H9 (cell line): ENCODE results near the gene STARD8. TPM values are rescaled to one million over a fixed set of nuclear protein-coding genes. Genes with fewer than 3 reads are reported as not detected.

ENCODE experiments used
- DNase-seq: peaks from one replicate; pipeline ENCODE4 v3.0.0-alpha.2; 2017
- H2AFZ ChIP-seq: one replicate; pipeline ENCODE4 v1.6.1; 2013; ENCODE audit warnings: mild to moderate bottlenecking, low read length, control low read depth, moderate library complexity
- H2AK5ac ChIP-seq: 2 replicates; pipeline ENCODE4 v1.6.1; 2013; ENCODE audit warnings: low read length, control low read depth, mixed read lengths; ENCODE audit not compliant: insufficient read length
- H2BK120ac ChIP-seq: one replicate; pipeline ENCODE4 v1.6.1; 2013; ENCODE audit warnings: low read depth, mild to moderate bottlenecking, low read length, control low read depth, inconsistent platforms; ENCODE audit not compliant: poor library complexity, severe bottlenecking
- H2BK12ac ChIP-seq: 2 replicates; pipeline ENCODE4 v1.6.1; 2013; ENCODE audit warnings: low read length, control low read depth, mixed read lengths, low read depth; ENCODE audit not compliant: insufficient read length
- H2BK15ac ChIP-seq: 2 replicates; pipeline ENCODE4 v1.6.1; 2013; ENCODE audit warnings: low read depth, low read length, control low read depth
- H2BK20ac ChIP-seq: one replicate; pipeline ENCODE4 v1.6.1; 2013; ENCODE audit warnings: low read depth, mild to moderate bottlenecking, low read length, control low read depth, inconsistent platforms; ENCODE audit not compliant: poor library complexity, severe bottlenecking
- H2BK5ac ChIP-seq: 2 replicates; pipeline ENCODE4 v1.6.1; 2013; ENCODE audit warnings: low read length, control low read depth, mixed read lengths; ENCODE audit not compliant: insufficient read length
- H3K14ac ChIP-seq: 2 replicates; pipeline ENCODE4 v1.6.1; 2013; ENCODE audit warnings: low read length, control low read depth; ENCODE audit not compliant: insufficient read depth
- H3K18ac ChIP-seq: 2 replicates; pipeline ENCODE4 v1.6.1; 2013; ENCODE audit warnings: low read depth, mild to moderate bottlenecking, mixed read lengths, low read length, control low read depth; ENCODE audit not compliant: insufficient read length
- H3K23ac ChIP-seq: 2 replicates; pipeline ENCODE4 v1.6.1; 2013; ENCODE audit warnings: low read length, control low read depth, mixed read lengths, low read depth; ENCODE audit not compliant: insufficient read length
- H3K23me2 ChIP-seq: 2 replicates; pipeline ENCODE4 v1.6.1; 2013; ENCODE audit warnings: low read depth, mild to moderate bottlenecking, mixed read lengths, low read length, control low read depth; ENCODE audit not compliant: insufficient read length, poor library complexity, severe bottlenecking
- H3K27ac ChIP-seq: 2 replicates; pipeline ENCODE4 v1.5.1; 2013; ENCODE audit warnings: low read length, control low read depth, mixed read lengths, low read depth; ENCODE audit not compliant: insufficient read length
- H3K27me3 ChIP-seq: 2 replicates; pipeline ENCODE4 v1.6.1; 2013; ENCODE audit warnings: low read length, control low read depth, inconsistent platforms; ENCODE audit not compliant: insufficient read depth
- H3K4ac ChIP-seq: 2 replicates; pipeline ENCODE4 v1.6.1; 2013; ENCODE audit warnings: low read depth, mild to moderate bottlenecking, control low read depth, inconsistent platforms, low read length, moderate library complexity
- H3K4me1 ChIP-seq: 2 replicates; pipeline ENCODE4 v1.6.1; 2013; ENCODE audit warnings: low read length, control low read depth, inconsistent platforms; ENCODE audit not compliant: insufficient read depth
- H3K4me2 ChIP-seq: 2 replicates; pipeline ENCODE4 v1.6.1; 2013; ENCODE audit warnings: low read length, control low read depth, mixed read lengths; ENCODE audit not compliant: insufficient read length, insufficient read depth
- H3K56ac ChIP-seq: 2 replicates; pipeline ENCODE4 v1.6.1; 2013; ENCODE audit warnings: low read depth, mild to moderate bottlenecking, mixed read lengths, low read length, control low read depth; ENCODE audit not compliant: insufficient read length
- H3K79me1 ChIP-seq: 2 replicates; pipeline ENCODE4 v1.6.1; 2013; ENCODE audit warnings: low read depth, mild to moderate bottlenecking, moderate library complexity, low read length, control low read depth, inconsistent platforms; ENCODE audit not compliant: insufficient read depth, poor library complexity, severe bottlenecking
- H3K79me2 ChIP-seq: 2 replicates; pipeline ENCODE4 v1.6.1; 2013; ENCODE audit warnings: low read length, control low read depth, inconsistent platforms; ENCODE audit not compliant: insufficient read depth
- H3K9ac ChIP-seq: 2 replicates; pipeline ENCODE4 v1.6.1; 2013; ENCODE audit warnings: low read length, control low read depth, mixed read lengths; ENCODE audit not compliant: insufficient read length; ENCODE audit errors: extremely low read depth
- H3K9me3 ChIP-seq: one replicate; pipeline ENCODE4 v1.6.1; 2013; ENCODE audit warnings: low read depth, low read length, inconsistent platforms; ENCODE audit not compliant: control insufficient read depth
- H3T11ph ChIP-seq: one replicate; pipeline ENCODE4 v1.6.1; 2013; ENCODE audit warnings: mild to moderate bottlenecking, low read length, control low read depth, inconsistent platforms
- H4K20me1 ChIP-seq: one replicate; pipeline ENCODE4 v1.6.1; 2013; ENCODE audit not compliant: control insufficient read depth, insufficient read length, insufficient read depth
- H4K5ac ChIP-seq: 2 replicates; pipeline ENCODE4 v1.6.1; 2013; ENCODE audit warnings: low read depth, mild to moderate bottlenecking, mixed read lengths, low read length, control low read depth; ENCODE audit not compliant: insufficient read length
- H4K8ac ChIP-seq: replicated peaks from 2 replicates; pipeline ENCODE4 v1.6.1; 2013; ENCODE audit warnings: low read length, control low read depth, mixed read lengths, low read depth; ENCODE audit not compliant: insufficient read length
- H4K91ac ChIP-seq: 2 replicates; pipeline ENCODE4 v1.6.1; 2013; ENCODE audit warnings: low read depth, mild to moderate bottlenecking, moderate library complexity, mixed read lengths, low read length, control low read depth; ENCODE audit not compliant: insufficient read length
- H3K27ac Mint-ChIP-seq, 3 experiments: 2 replicates in 2 of 3; 3 replicates in 1 of 3; pipeline ENCODE4 v1.8.0; 2020 to 2021; ENCODE audit warnings: mixed read lengths in 3 of 3, mild to moderate bottlenecking in 1 of 3, moderate library complexity in 1 of 3
- H3K27me3 Mint-ChIP-seq: 2 replicates; pipeline ENCODE4 v1.8.0; 2021; ENCODE audit warnings: low read depth, mild to moderate bottlenecking, moderate library complexity, mixed read lengths
- H3K36me3 Mint-ChIP-seq, 3 experiments: 2 replicates in 2 of 3; 3 replicates in 1 of 3; pipeline ENCODE4 v1.8.0; 2020 to 2021; ENCODE audit warnings: low read depth in 3 of 3, mixed read lengths in 3 of 3; ENCODE audit not compliant: insufficient read depth in 1 of 3
- H3K4me1 Mint-ChIP-seq, 2 experiments: 2 replicates each; pipeline ENCODE4 v1.8.0; 2020; ENCODE audit warnings: mixed read lengths in 2 of 2
- H3K4me3 Mint-ChIP-seq, 2 experiments: 2 replicates in 1 of 2; 3 replicates in 1 of 2; pipeline ENCODE4 v1.8.0; 2020 to 2021; ENCODE audit warnings: mild to moderate bottlenecking in 2 of 2, mixed read lengths in 2 of 2, moderate library complexity in 1 of 2
- H3K9me3 Mint-ChIP-seq, 2 experiments: 2 replicates in 1 of 2; 3 replicates in 1 of 2; pipeline ENCODE4 v1.8.0; 2020; ENCODE audit warnings: mild to moderate bottlenecking in 2 of 2, mixed read lengths in 2 of 2, moderate library complexity in 1 of 2
- WGBS: extraction: QIAGEN DNeasy Blood & Tissue Kit; methylation state at CpG from one replicate; pipeline ENCODE4 v1.1.7; 2013; ENCODE audit warnings: missing lambda C conversion rate, low lambda C conversion rate, mixed read lengths; ENCODE audit not compliant: insufficient read length; ENCODE audit errors: extremely low coverage; 5-methylcytosine and 5-hydroxymethylcytosine counted together
- total RNA-seq: library from RNA; stranded (reverse); gene quantifications from 2 replicates; pipeline ENCODE4 v1.2.1, GENCODE V29; 2021
- TF ChIP-seq, protein P1 (sequence below): fragments of 200-600 bp; sonication (generic); conservative IDR thresholded peaks from 3 replicates; pipeline ENCODE4 v1.8.0; 2021; ENCODE audit warnings: antibody characterized with exemption, mild to moderate bottlenecking

The STARD8 gene
- total RNA-seq, 1 experiment from 2014 or later, result 0.52 TPM

DNA sequence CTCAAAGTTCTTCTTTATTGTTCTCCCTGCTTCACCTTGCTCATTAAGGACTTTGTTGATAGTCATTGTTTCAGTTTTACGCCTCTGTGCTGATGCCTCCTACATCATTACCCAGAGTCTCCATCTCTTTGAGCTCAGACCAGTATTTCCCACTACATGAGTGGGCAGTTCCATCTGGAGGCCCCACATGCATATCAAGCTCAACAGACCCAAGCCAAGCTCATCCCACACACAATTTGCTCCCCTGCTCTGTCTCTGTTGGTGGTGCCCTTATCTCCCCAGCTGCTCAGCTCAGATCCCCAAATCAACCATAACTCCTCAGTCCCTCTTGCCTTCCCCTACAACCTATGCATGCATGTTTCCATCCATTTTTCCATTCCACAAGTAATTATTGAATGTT, 96.3 kb downstream of the STARD8 start:
- Histone ChIP-seq H2BK15ac (no peak overlapping the region), H3K23me2 (no peaks in the 10 kb centered on the region), H2AFZ (no peak overlapping the region), H3K4me1 (no peaks in the 10 kb centered on the region), H3K56ac (no peak overlapping the region), H2BK20ac (no peak overlapping the region), H3K27ac (no peak overlapping the region), H3K23ac (no peak overlapping the region), H4K20me1 (no peaks in the 10 kb centered on the region), H4K91ac (no peak overlapping the region), H3K18ac (no peak overlapping the region), H3K4me2 (no peak overlapping the region), H3K14ac (no peak overlapping the region), H4K8ac (no peak overlapping the region), H2BK5ac (no peak overlapping the region), H2BK12ac (no peak overlapping the region), H3K4ac (no peak overlapping the region), H2AK5ac (no peak overlapping the region), H3K79me2 (no peaks in the 10 kb centered on the region), H3K9me3 (peaks cover 33% of the 10 kb centered on the region), H3K27me3 (no peaks in the 10 kb centered on the region), H4K5ac (no peak overlapping the region), H3K9ac (no peak overlapping the region), H2BK120ac (no peak overlapping the region), H3T11ph (no peak overlapping the region), H3K79me1 (no peaks in the 10 kb centered on the region)
- TF ChIP-seq, protein P1, sequence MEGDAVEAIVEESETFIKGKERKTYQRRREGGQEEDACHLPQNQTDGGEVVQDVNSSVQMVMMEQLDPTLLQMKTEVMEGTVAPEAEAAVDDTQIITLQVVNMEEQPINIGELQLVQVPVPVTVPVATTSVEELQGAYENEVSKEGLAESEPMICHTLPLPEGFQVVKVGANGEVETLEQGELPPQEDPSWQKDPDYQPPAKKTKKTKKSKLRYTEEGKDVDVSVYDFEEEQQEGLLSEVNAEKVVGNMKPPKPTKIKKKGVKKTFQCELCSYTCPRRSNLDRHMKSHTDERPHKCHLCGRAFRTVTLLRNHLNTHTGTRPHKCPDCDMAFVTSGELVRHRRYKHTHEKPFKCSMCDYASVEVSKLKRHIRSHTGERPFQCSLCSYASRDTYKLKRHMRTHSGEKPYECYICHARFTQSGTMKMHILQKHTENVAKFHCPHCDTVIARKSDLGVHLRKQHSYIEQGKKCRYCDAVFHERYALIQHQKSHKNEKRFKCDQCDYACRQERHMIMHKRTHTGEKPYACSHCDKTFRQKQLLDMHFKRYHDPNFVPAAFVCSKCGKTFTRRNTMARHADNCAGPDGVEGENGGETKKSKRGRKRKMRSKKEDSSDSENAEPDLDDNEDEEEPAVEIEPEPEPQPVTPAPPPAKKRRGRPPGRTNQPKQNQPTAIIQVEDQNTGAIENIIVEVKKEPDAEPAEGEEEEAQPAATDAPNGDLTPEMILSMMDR, result no peak
- Mint-ChIP-seq H3K36me3 (peaks cover 0 to 2% (median 2%) of the 10 kb centered on the region in 3 experiments; a peak in 3 of 7 replicates), H3K4me1 (no peaks in the 10 kb centered on the region), H3K27ac (no peak overlapping the region), H3K4me3 (no peak overlapping the region), H3K27me3 (peaks cover 6% of the 10 kb centered on the region), H3K9me3 (peaks cover 39 to 58% of the 10 kb centered on the region in 2 experiments)
- no peak for DNase-seq
- no CpG with 5 or more reads among the region's 1 CpG for WGBS
